ENCODE data around the gene GRIK2. TPM values are rescaled to one million over a fixed set of nuclear protein-coding genes. Genes with fewer than 3 reads are reported as not detected.

The GRIK2 gene
- total and polyA plus RNA-seq, 2 donors (not counting 3 experiments of a cell fraction or from before 2014, with no cell fraction given) = not detected

DNA sequence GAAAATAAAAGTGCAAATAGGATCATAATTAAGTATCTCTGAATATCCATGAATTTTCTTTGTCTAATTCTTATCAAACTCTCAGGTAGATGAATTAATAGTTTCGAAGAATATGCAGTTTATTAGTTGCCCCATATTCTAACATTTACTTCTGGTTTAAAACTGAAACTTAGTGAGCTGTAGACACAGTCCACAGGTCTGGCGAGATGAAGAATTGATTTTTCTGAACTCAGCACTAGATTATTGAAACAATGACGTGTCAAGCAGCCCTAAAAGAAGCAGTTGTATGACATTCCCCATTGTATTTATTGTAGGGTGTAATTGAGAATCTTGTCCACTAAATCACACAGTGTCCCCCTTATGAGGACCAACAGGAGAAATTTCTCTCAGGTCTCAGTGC is 407.1 kb downstream of the GRIK2 start:
- no peaks in the 10 kb centered on the region for H4K20me1 ChIP-seq (replicated peaks; ENCODE audit: control insufficient read depth, extremely low read depth, insufficient read depth, low read length)
- no peaks in the 10 kb centered on the region for H3K79me2 ChIP-seq (ENCODE audit: control insufficient read depth, insufficient read depth, low read length)
- no peak overlapping the region for H2AFZ ChIP-seq (ENCODE audit: low read depth, low read length)
- H3K9me3 ChIP-seq (replicated peaks; ENCODE audit: control insufficient read depth, insufficient read depth, low read length) = no peaks in the 10 kb centered on the region
- intact Hi-C loops (cut with micrococcal nuclease) (no loop called here), dilution Hi-C loops (cut with MboI; ENCODE audit: extremely low pct_ligation_motif_present, low sequenced_read_pairs) (no loop called here)
- no peaks in the 10 kb centered on the region for H3K36me3 ChIP-seq (ENCODE audit: control insufficient read depth in 2 of 2, extremely low read depth in 1 of 2, insufficient read depth in 2 of 2, low read length in 2 of 2)
- no peak overlapping the region for H3K9ac ChIP-seq (replicated peaks; ENCODE audit: extremely low read depth, insufficient read depth, low read length)
- no peaks in the 10 kb centered on the region for H3K9me1 ChIP-seq (replicated peaks; ENCODE audit: control insufficient read depth, extremely low read depth, insufficient read depth, low read length)
- H3K4me1 ChIP-seq (ENCODE audit: control insufficient read depth, extremely low read depth, insufficient read depth, low read length) = no peaks in the 10 kb centered on the region
- POLR2A ChIA-PET = no interaction called here
- CTCF ChIA-PET = no interaction called here
- no peak for DNase-seq (ENCODE audit: low read depth, low spot score)
- H3K27me3 ChIP-seq (ENCODE audit: control insufficient read depth in 2 of 2, insufficient read depth in 2 of 2, low read length in 2 of 2) = no peaks in the 10 kb centered on the region
- H3K4me2 ChIP-seq (ENCODE audit: insufficient read depth, low read length) = no peak overlapping the region
- FAIRE-seq = no peak
- BruUV-seq (replicated peaks) = no TSS peak
- H3K4me3 ChIP-seq (replicated peaks in 1 of 3; ENCODE audit: insufficient read depth in 1 of 3, low read depth in 1 of 3, low read length in 3 of 3) = no peak overlapping the region
- TF ChIP-seq POLR2AphosphoS5 (IDR thresholded peaks at IDR 0.05; ENCODE audit: insufficient read depth, low read depth, low read length) = no peak
- TF ChIP-seq JUN (IDR thresholded peaks at IDR 0.05; ENCODE audit: borderline replicate concordance, insufficient read depth, insufficient read length, low read depth) = no peak
- no peak for TF ChIP-seq EZH2 (IDR thresholded peaks at IDR 0.05; ENCODE audit: borderline replicate concordance, low read depth, low read length, severe bottlenecking)
- TF ChIP-seq FOS (IDR thresholded peaks at IDR 0.05; ENCODE audit: borderline replicate concordance, insufficient read depth, low read length) = no peak
- TF ChIP-seq, protein P1, sequence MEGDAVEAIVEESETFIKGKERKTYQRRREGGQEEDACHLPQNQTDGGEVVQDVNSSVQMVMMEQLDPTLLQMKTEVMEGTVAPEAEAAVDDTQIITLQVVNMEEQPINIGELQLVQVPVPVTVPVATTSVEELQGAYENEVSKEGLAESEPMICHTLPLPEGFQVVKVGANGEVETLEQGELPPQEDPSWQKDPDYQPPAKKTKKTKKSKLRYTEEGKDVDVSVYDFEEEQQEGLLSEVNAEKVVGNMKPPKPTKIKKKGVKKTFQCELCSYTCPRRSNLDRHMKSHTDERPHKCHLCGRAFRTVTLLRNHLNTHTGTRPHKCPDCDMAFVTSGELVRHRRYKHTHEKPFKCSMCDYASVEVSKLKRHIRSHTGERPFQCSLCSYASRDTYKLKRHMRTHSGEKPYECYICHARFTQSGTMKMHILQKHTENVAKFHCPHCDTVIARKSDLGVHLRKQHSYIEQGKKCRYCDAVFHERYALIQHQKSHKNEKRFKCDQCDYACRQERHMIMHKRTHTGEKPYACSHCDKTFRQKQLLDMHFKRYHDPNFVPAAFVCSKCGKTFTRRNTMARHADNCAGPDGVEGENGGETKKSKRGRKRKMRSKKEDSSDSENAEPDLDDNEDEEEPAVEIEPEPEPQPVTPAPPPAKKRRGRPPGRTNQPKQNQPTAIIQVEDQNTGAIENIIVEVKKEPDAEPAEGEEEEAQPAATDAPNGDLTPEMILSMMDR (IDR thresholded peaks at IDR 0.05; ENCODE audit: extremely low read depth in 1 of 2, insufficient read depth in 1 of 2, low read depth in 1 of 2, low read length in 2 of 2) = no peak
- no peak for TF ChIP-seq POLR2A (IDR thresholded peaks at IDR 0.05; ENCODE audit: low read depth, low read length)
- TF ChIP-seq, protein P2, sequence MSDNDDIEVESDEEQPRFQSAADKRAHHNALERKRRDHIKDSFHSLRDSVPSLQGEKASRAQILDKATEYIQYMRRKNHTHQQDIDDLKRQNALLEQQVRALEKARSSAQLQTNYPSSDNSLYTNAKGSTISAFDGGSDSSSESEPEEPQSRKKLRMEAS (IDR thresholded peaks at IDR 0.05; ENCODE audit: insufficient read depth, insufficient read length) = no peak
- no peak for TF ChIP-seq GATA2 (IDR thresholded peaks at IDR 0.05; ENCODE audit: insufficient read depth, insufficient read length, low read depth, low read length)
- no peak for TF ChIP-seq MYC (IDR thresholded peaks at IDR 0.05; ENCODE audit: low read depth, low read length)
- H3K27ac ChIP-seq (ENCODE audit: insufficient read depth, low read depth, low read length) = no peak overlapping the region

Data from endothelial cell of umbilical vein (primary cell).